ENCODE data around the gene DLG2.

DLG2 gene

DNA sequence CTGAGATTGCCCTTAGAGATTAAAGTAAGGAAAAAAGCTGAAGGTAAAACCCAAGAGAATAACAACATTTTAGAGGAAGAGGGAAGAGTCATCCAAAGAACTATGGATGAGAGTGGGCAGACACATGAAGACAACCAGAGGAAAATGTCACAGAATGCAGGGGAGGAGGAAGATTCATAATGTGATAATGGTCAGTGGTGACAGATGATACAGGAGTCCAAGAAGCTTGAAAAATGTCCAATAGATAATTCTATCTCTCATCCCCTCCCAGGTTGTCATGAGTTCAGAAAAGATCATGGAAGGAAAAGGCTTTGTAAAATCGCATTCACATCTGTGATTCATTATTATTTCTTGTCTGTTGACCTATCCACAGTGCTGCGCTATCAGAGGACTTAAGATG lies 2058.6 kb downstream of the DLG2 start:
- no peak for DNase-seq (ENCODE audit: low spot score)

DNA sequence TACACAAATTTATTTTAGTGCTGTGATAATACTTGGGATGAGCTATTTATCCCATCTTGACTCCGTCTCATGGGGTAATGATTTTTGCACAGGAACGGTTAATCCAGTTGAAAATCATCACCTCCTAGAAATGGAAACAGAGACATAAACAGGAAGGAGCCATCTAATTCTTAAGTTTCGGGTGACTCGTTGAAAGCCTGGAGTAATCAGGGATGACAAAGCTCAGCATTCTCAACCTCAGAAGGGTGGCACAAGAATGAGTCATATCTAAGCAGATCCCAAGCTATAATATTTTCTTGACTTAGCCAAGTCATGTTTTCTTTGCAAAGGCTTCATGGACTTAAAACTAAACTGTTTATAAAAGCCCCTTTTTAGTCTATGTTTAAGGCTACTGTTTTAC lies 2060.2 kb downstream of the DLG2 start:
- DNase-seq (ENCODE audit: low spot score): no peak

GRCh38 chr11:83564870-83565269 lies 2062.3 kb downstream of the DLG2 start:
- no peak for DNase-seq (ENCODE audit: low spot score)

- DNase-seq (ENCODE audit: low spot score): no peak
These were observed 2068.9 kb downstream of the DLG2 start for GRCh38 chr11:83558281-83558680.

DNA sequence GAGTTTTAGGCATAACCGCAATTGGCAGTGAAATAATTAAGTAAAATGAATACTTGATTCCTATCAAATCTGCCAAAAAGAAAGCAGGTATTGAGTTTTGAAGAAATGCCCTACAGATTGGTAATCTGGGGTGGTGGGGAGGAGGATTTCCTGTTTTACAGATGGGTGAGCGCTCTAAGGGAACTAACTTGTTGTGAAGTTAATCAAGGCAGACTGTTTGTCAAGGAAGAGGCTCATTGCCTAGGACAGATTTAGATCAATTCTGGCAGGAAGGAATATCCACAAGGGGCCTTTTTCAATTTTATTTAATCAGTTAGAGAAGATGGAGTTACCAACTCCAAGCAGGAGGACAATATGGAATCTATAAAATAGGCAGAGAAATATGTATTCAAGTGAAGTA lies 2069.5 kb downstream of the DLG2 start:
- DNase-seq (ENCODE audit: low spot score): no peak

GRCh38 chr11:83554876-83555275 lies 2072.3 kb downstream of the DLG2 start:
- no peak for DNase-seq (ENCODE audit: low spot score)

- DNase-seq (ENCODE audit: low spot score): no peak
These were observed 2077.0 kb downstream of the DLG2 start for GRCh38 chr11:83549984-83550667.

GRCh38 chr11:83546368-83546767 lies 2080.8 kb downstream of the DLG2 start:
- no peak for DNase-seq (ENCODE audit: low spot score)

- no peak for DNase-seq (ENCODE audit: low spot score)
These were observed 2081.5 kb downstream of the DLG2 start for GRCh38 chr11:83545494-83546260.

- no peak for DNase-seq (ENCODE audit: low spot score)
These were observed 2082.3 kb downstream of the DLG2 start for GRCh38 chr11:83544846-83545245.

DNA sequence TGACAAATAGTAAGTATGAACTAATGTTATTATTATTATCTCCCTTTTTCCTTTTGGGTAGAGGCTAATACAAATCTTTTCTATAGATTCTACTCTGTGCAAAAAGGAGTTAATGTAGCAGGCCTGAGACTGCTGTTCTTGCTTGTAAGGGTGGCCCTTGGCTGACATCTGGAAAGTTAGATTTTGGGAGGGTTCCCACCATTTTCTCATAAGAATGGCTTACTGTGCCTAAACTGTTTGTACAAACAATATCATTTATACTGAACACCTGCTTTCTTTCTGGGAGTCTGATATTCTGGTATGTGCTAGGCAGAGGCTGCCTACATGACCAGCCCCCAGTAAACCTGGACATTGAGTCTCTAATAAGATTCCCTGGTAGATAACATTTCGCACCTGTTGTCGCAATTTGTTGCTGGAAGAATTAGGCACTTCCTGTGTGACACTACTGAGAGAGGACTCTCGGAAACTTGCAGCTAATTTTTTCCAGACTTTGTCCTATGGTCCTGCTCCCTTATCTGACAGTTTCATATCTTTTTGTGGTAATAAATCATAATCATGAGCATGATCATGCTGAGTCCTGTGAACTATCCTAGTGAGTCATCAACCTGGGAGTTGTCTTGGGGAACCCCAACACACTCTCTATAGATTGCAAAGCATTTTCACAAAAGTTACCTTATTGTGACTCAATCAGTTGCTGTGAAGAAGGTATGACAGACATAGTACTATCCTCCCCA lies 2083.3 kb downstream of the DLG2 start:
- no peak for DNase-seq (ENCODE audit: low spot score)

- no peak for DNase-seq (ENCODE audit: low spot score)
These were observed 2084.3 kb downstream of the DLG2 start for GRCh38 chr11:83542861-83543260.

DNA sequence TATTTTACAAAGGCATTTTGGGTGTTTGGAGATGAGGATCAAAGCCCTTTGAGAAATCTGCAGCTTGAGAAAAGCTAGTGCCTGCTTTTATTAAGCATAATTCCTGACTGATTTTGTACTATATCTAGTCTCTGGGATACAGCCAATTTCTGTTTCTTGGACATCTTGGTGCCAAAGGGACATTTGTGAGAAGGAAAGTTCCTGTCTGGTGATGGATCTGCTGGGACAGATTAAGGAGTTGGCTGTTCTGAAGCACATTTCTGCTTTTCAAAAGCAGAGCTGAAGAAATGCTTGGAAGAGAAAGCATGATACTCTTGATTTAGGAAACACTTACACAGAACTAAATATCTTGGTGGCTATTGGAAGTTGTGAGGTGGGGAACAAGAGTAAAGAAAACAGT lies 2086.4 kb downstream of the DLG2 start:
- no peak for DNase-seq (ENCODE audit: low spot score)

DNA sequence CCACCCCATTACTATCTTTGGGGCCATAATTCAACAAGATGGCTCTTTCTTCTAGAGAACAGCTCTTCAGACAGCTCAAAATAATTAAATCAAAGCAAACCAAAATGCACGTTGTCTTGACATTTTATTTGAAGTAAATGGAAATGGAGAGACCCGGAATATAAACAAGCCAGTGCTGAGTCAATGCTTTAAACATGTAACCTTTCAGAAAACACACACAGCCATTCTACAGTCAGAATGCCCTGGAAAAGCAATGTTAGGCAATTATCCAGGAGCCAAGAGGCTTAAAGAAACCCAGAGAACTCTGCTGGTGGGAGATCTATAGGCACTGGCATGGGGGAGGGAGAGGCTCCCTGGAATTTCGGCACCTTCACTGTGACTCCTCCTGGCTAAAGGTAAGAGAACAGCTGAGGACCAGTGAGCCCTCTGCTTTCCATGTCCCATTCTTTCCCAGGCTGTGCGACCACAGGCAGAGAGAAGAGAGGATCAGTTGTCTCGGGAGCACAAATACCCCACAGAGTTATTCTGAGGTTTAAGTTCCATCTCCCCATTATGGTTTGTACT lies 2086.9 kb downstream of the DLG2 start:
- DNase-seq (ENCODE audit: low spot score): no peak

DNA sequence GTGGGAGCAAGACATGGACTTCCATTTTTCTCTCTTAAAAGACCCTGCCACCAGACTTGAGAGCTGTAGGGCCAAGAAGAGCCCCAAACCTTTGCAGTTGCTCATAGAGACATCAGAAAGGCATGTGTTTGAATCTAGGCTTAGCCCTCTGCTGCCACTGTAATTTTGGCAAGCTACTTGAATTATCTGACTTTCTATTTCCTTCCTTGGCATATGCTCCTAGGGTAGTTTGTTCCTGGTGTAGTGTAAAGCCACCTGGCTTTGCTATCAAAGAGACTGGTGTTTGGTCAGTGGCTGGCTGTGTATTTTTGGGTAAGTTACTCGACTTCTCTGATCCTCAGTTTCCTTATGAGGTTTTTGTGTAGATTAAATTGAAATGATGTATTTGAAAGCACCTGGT lies 2088.9 kb downstream of the DLG2 start:
- no peak for DNase-seq (ENCODE audit: low spot score)

DNA sequence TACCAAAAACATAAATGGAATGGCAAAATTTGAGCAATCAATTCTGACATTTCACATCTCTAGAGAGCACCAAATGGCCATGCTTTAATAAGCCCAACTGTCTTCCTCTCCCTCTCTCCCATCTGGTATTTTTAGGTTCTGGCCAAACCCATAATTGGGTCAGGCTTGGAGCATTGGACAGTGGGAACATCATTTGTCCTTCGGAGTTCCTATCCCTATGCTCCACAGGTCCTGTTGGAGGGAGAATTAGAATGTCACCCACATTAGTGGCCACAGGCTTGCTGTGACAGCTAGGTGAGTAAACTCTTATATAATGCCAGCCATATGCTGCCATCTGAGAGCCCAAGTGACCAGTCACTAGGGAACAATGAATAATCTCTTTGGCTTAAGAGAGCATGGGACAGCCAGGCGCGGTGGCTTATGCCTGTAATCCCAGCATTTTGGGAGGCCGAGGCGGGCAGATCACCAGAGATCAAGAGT lies 2090.0 kb downstream of the DLG2 start:
- DNase-seq (ENCODE audit: low spot score): no peak

DNA sequence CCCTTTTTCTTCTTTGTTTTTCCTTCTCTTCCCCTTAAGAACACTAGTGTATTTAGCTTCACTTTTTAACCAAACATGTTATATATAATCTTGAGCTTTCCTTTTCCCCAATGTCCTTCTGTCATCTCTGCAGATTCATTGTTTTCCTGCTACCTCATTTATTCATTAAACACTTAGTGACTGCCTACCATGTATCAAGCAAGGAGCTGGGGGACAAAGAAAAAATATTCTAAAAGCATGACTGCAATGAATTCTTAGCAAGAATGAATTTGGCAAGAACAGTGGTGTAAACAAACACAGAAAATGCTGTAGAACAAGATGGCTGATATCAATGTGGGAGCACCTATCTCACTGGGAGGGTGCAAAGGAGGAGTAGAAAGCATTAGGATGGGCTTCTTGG lies 2094.0 kb downstream of the DLG2 start:
- no peak for DNase-seq (ENCODE audit: low spot score)

- DNase-seq (ENCODE audit: low spot score): no peak
These were observed 2098.3 kb downstream of the DLG2 start for GRCh38 chr11:83528877-83529276.

- DNase-seq (ENCODE audit: low spot score): no peak
These were observed 2098.9 kb downstream of the DLG2 start for GRCh38 chr11:83528225-83528624.

DNA sequence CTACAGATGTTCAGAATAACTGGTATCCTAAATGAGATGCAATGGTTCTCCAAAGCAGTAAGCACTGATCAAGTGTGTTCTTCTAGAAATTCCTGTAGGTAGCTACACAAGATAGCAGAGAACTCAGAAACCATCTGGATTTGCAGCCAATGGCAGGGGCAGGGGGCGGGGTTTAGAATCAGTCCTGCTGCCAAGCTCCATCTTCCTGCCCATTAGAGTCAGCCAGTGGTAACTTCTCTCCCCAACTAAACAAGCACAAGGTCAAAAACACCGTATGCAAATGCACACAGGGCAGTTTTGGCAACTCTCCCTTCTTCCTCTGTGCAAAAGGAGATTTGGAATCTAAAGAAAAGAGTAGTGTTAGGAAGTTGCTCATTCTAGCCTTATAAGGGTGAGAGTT lies 2103.5 kb downstream of the DLG2 start:
- DNase-seq (ENCODE audit: low spot score): no peak

DNA sequence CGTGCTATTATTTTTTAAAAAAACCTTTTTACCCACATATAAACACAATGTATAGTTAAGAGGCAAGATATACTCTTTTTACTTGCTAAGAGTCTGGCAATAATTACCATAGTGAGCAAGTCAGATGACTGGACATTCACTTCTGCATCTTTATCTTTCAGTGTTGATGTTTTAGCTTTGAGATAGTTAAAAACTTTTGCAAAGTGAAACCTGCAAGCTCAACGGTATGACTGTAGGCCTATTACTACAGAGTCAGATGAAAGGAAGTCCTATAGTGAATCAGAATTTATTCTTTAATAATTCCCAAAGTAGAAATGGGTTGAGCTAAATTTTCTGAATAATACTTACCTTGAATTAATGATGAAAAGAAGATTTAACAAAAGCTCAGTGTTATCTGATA lies 2104.2 kb downstream of the DLG2 start:
- no peak for DNase-seq (ENCODE audit: low spot score)
